ENCODE measurements around the gene ABTB1. TPM values are rescaled to one million over a fixed set of nuclear protein-coding genes. Genes with fewer than 3 reads are reported as not detected.
A peak's percentile ranks its signal among the peaks of the same experiment; 100 is the strongest.

ABTB1 gene
- total and polyA plus RNA-seq, 7 donors, result 18.0 to 75.3 (median 36.5) TPM

- Histone ChIP-seq H3K9me3 (no peaks in the 10 kb centered on the region), H3K27me3 (no peaks in the 10 kb centered on the region), H3K36me3 (peaks cover 0 to 18% (median 3%) of the 10 kb centered on the region in 4 donors), H3K4me1 (peaks cover 0 to 40% (median 37%) of the 10 kb centered on the region in 4 donors), H3K27ac (peak overlapping the region; percentile 74 to 86 (median 82)), H3K4me3 (no peak overlapping the region)
- WGBS, 2 donors, result 85 to 91% methylated on average over 4 of the region's 4 CpGs
- no peak for DNase-seq
- TF ChIP-seq CTCF (IDR thresholded peaks at IDR 0.05) (peak; percentile 44 to 63 (median 59)), POLR2AphosphoS5 (IDR thresholded peaks at IDR 0.05) (no peak), POLR2A (IDR thresholded peaks at IDR 0.05) (no peak), EP300 (IDR thresholded peaks at IDR 0.05) (no peak)
- intact Hi-C loops (cut with DNase I), result loop anchor here (2.0 kb wide), 1 partner anchor 34 kb away; no protein-coding TSS in a partner anchor
Measured at GRCh38 chr3:127690823-127691452, 18.2 kb downstream of the ABTB1 start.

GRCh38 chr3:127691489-127691888 is 18.7 kb downstream of the ABTB1 start:
- 80 to 92% methylated on average over 8 of the region's 8 CpGs for WGBS, 2 donors
- DNase-seq, result no peak
- Histone ChIP-seq H3K27ac (peak overlapping the region; percentile 74 to 86 (median 82)), H3K4me3 (no peak overlapping the region), H3K4me1 (peaks cover 0 to 46% (median 40%) of the 10 kb centered on the region in 4 donors), H3K9me3 (no peaks in the 10 kb centered on the region), H3K36me3 (peaks cover 0 to 18% (median 3%) of the 10 kb centered on the region in 4 donors), H3K27me3 (no peaks in the 10 kb centered on the region)
- intact Hi-C loops (cut with DNase I), result loop anchor here (2.0 kb wide), 1 partner anchor 35 kb away; no protein-coding TSS in a partner anchor
- TF ChIP-seq POLR2A (IDR thresholded peaks at IDR 0.05) (no peak), POLR2AphosphoS5 (IDR thresholded peaks at IDR 0.05) (no peak), CTCF (IDR thresholded peaks at IDR 0.05) (no peak), EP300 (IDR thresholded peaks at IDR 0.05) (no peak)

- Histone ChIP-seq H3K36me3 (peaks cover 0 to 18% (median 3%) of the 10 kb centered on the region in 4 donors), H3K27me3 (no peaks in the 10 kb centered on the region), H3K4me3 (no peak overlapping the region), H3K9me3 (no peaks in the 10 kb centered on the region), H3K4me1 (peaks cover 0 to 50% (median 45%) of the 10 kb centered on the region in 4 donors), H3K27ac (peak overlapping the region in 2 of 4 donors; percentile 83 to 86)
- no peak for DNase-seq
- intact Hi-C loops (cut with DNase I), result loop anchor here (2.0 kb wide), 1 partner anchor 35 kb away; no protein-coding TSS in a partner anchor
- WGBS, 2 donors, result 95 to 96% methylated on average over 6 of the region's 6 CpGs
- TF ChIP-seq CTCF (IDR thresholded peaks at IDR 0.05) (no peak), POLR2A (IDR thresholded peaks at IDR 0.05) (no peak), POLR2AphosphoS5 (IDR thresholded peaks at IDR 0.05) (no peak), EP300 (IDR thresholded peaks at IDR 0.05) (no peak)
Measured at GRCh38 chr3:127691974-127692373, 19.2 kb downstream of the ABTB1 start.

- Histone ChIP-seq H3K27ac (peak overlapping the region in 1 of 4 donors; percentile 32), H3K27me3 (no peaks in the 10 kb centered on the region), H3K4me1 (peaks cover 0 to 56% (median 52%) of the 10 kb centered on the region in 4 donors), H3K9me3 (no peaks in the 10 kb centered on the region), H3K36me3 (peaks cover 0 to 18% (median 3%) of the 10 kb centered on the region in 4 donors), H3K4me3 (no peak overlapping the region)
- DNase-seq, result no peak
- intact Hi-C loops (cut with DNase I), result no loop called here
- TF ChIP-seq EP300 (IDR thresholded peaks at IDR 0.05) (no peak), POLR2A (IDR thresholded peaks at IDR 0.05) (no peak), POLR2AphosphoS5 (IDR thresholded peaks at IDR 0.05) (no peak), CTCF (IDR thresholded peaks at IDR 0.05) (no peak)
- whole genome bisulfite sequencing, 2 donors, result 93% methylated on average over 21 of the region's 21 CpGs
Measured at GRCh38 chr3:127692501-127693335, 20.0 kb downstream of the ABTB1 start.

All from sigmoid colon (tissue), 7 donors.